Gastroesophageal sphincter (tissue), 4 donors: ENCODE data around the gene NRP1. TPM values are rescaled to one million over a fixed set of nuclear protein-coding genes. Genes with fewer than 3 reads are reported as not detected.

Experiments used
- ATAC-seq: fragments of 150-250 bp; one replicate; pipeline ENCODE4 v1.9.1; 2016; ENCODE audit warnings: mild to moderate bottlenecking, moderate library complexity
- H3K27ac ChIP-seq, 4 donors: fragments of 200-600 bp; sonication (generic) in 3 of 4; 1 replicate in 3 of 4; 2 replicates in 1 of 4; pipeline ENCODE4 v1.5.1; 2016 to 2019
- H3K27me3 ChIP-seq: fragments of 200-600 bp; sonication (generic); one replicate; pipeline ENCODE4 v1.5.1; 2019
- H3K36me3 ChIP-seq, 2 donors: fragments of 200-600 bp; sonication (generic); one replicate each; pipeline ENCODE4 v1.5.1; 2019; ENCODE audit warnings: control low read depth in 1 of 2
- H3K4me1 ChIP-seq, 3 donors: fragments of 200-600 bp; sonication (generic); 1 replicate in 2 of 3; 2 replicates in 1 of 3; pipeline ENCODE4 v1.5.1; 2016 to 2019; ENCODE audit warnings: control low read depth in 2 of 3
- H3K4me3 ChIP-seq, 2 donors: fragments of 200-600 bp; sonication (generic); one replicate each; pipeline ENCODE4 v1.5.1; 2019; ENCODE audit warnings: mild to moderate bottlenecking in 1 of 2, moderate library complexity in 1 of 2
- H3K9me3 ChIP-seq, 3 donors: fragments of 200-600 bp; sonication (generic); one replicate each; pipeline ENCODE4 v1.5.1; 2017 to 2019; ENCODE audit warnings: control low read depth in 2 of 3
- CTCF ChIP-seq, 4 experiments: fragments of 200-600 bp in 2 of 4; fragments of 450-650 bp in 2 of 4; sonication (generic) in 1 of 4; IDR thresholded peaks; one replicate each; pipeline ENCODE4 v1.5.1; 2017 to 2019; ENCODE audit warnings: antibody characterized with exemption in 4 of 4, mild to moderate bottlenecking in 2 of 4, moderate library complexity in 2 of 4
- EP300 ChIP-seq: sonication (generic); formaldehyde crosslinking; IDR thresholded peaks from one replicate; pipeline ENCODE4 v1.6.1; 2017; ENCODE audit warnings: antibody characterized with exemption, mild to moderate bottlenecking
- POLR2A ChIP-seq, 2 donors: fragments of 450-650 bp; IDR thresholded peaks; one replicate each; pipeline ENCODE4 v1.6.1; 2017; ENCODE audit warnings: antibody characterized with exemption in 2 of 2, mild to moderate bottlenecking in 2 of 2, moderate library complexity in 1 of 2
- POLR2AphosphoS5 ChIP-seq: sonication (generic); formaldehyde crosslinking; IDR thresholded peaks from one replicate; pipeline ENCODE4 v1.6.1; 2017; ENCODE audit warnings: antibody characterized with exemption
- WGBS, 2 donors: methylation state at CpG; one replicate each; pipeline ENCODE4 v1.1.5; 2018; ENCODE audit warnings: low coverage in 1 of 2; 5-methylcytosine and 5-hydroxymethylcytosine counted together
- total RNA-seq, 4 donors: library from RNA; depleted of rRNA; stranded (reverse); fragments of >200 nt; gene quantifications; one replicate each; pipeline ENCODE4 v1.1.0, GENCODE V29; 2016

NRP1 gene
- total RNA-seq, 4 donors from 2014 or later = 43.4 to 95.4 (median 52.7) TPM

GRCh38 chr10:33254556-33255160 lies 79.8 kb downstream of the NRP1 start:
- TF ChIP-seq EP300 (no peak), POLR2A (IDR thresholded peaks at IDR 0.05) (no peak), CTCF (IDR thresholded peaks at IDR 0.05) (no peak), POLR2AphosphoS5 (no peak)
- Histone ChIP-seq H3K9me3 (no peaks in the 10 kb centered on the region), H3K4me1 (no peaks in the 10 kb centered on the region), H3K27ac (no peak overlapping the region), H3K4me3 (no peak overlapping the region), H3K36me3 (peaks cover 0 to 82% of the 10 kb centered on the region in 2 donors), H3K27me3 (no peaks in the 10 kb centered on the region)
- no peak for ATAC-seq
- WGBS, 2 donors = 64% methylated on average over 3 of the region's 3 CpGs

- Histone ChIP-seq H3K27ac (no peak overlapping the region), H3K27me3 (no peaks in the 10 kb centered on the region), H3K9me3 (no peaks in the 10 kb centered on the region), H3K4me3 (no peak overlapping the region), H3K4me1 (no peaks in the 10 kb centered on the region), H3K36me3 (peaks cover 0 to 90% of the 10 kb centered on the region in 2 donors)
- TF ChIP-seq POLR2AphosphoS5 (no peak), POLR2A (IDR thresholded peaks at IDR 0.05) (no peak), CTCF (IDR thresholded peaks at IDR 0.05) (no peak), EP300 (no peak)
- WGBS, 2 donors = 76 to 79% methylated on average over 4 of the region's 4 CpGs
- no peak for ATAC-seq
Measured at GRCh38 chr10:33253411-33253810, 81.1 kb downstream of the NRP1 start.

- no peak overlapping the region for H3K27ac ChIP-seq
- H3K36me3 ChIP-seq = peaks cover 0 to 90% of the 10 kb centered on the region in 2 donors
- H3K4me1 ChIP-seq = no peaks in the 10 kb centered on the region
- H3K4me3 ChIP-seq = no peak overlapping the region
- H3K9me3 ChIP-seq = no peaks in the 10 kb centered on the region
- 73 to 88% methylated on average over 3 of the region's 3 CpGs for WGBS, 2 donors
- TF ChIP-seq CTCF (IDR thresholded peaks at IDR 0.05) (no peak), POLR2A (IDR thresholded peaks at IDR 0.05) (no peak), POLR2AphosphoS5 (no peak), EP300 (no peak)
- no peaks in the 10 kb centered on the region for H3K27me3 ChIP-seq
- no peak for ATAC-seq
Measured at GRCh38 chr10:33252794-33253203, 81.7 kb downstream of the NRP1 start.

- 91 to 95% methylated on average over 6 of the region's 12 CpGs for WGBS, 2 donors
- no peak for ATAC-seq
- Histone ChIP-seq H3K4me3 (no peak overlapping the region), H3K27me3 (no peaks in the 10 kb centered on the region), H3K9me3 (no peaks in the 10 kb centered on the region), H3K27ac (no peak overlapping the region), H3K4me1 (no peaks in the 10 kb centered on the region), H3K36me3 (peaks cover 0 to 90% of the 10 kb centered on the region in 2 donors)
- TF ChIP-seq CTCF (IDR thresholded peaks at IDR 0.05) (no peak), POLR2AphosphoS5 (no peak), POLR2A (IDR thresholded peaks at IDR 0.05) (no peak), EP300 (no peak)
Measured at GRCh38 chr10:33252324-33252723, 82.1 kb downstream of the NRP1 start.

- H3K27me3 ChIP-seq = no peaks in the 10 kb centered on the region
- WGBS, 2 donors = 45 to 62% methylated on average over 6 to 7 of the region's 7 CpGs
- no peak overlapping the region for H3K4me3 ChIP-seq
- no peaks in the 10 kb centered on the region for H3K9me3 ChIP-seq
- TF ChIP-seq CTCF (IDR thresholded peaks at IDR 0.05) (no peak), POLR2A (IDR thresholded peaks at IDR 0.05) (no peak), EP300 (no peak), POLR2AphosphoS5 (no peak)
- peak overlapping the region in 2 of 4 donors; percentile 30 to 46 for H3K27ac ChIP-seq
- no peaks in the 10 kb centered on the region for H3K4me1 ChIP-seq
- ATAC-seq = no peak
- peaks cover 0 to 83% of the 10 kb centered on the region in 2 donors for H3K36me3 ChIP-seq
Measured at GRCh38 chr10:33249659-33250345, 84.7 kb downstream of the NRP1 start.
